Mesendoderm (in vitro differentiated cells): Measurements from ENCODE around the gene CALM3.
A peak's percentile ranks its signal among the peaks of the same experiment; 100 is the strongest.

Source experiments
- DNase-seq: peaks from one replicate; pipeline ENCODE4 v3.0.0; 2013
- H2AK5ac ChIP-seq: 2 replicates; pipeline ENCODE4 v1.6.1; 2013; ENCODE audit warnings: low read length, inconsistent platforms
- H2BK120ac ChIP-seq: 2 replicates; pipeline ENCODE4 v1.6.1; 2013; ENCODE audit warnings: low read depth, mild to moderate bottlenecking, low read length, moderate library complexity, mixed read lengths
- H2BK15ac ChIP-seq: replicated peaks from 2 replicates; pipeline ENCODE4 v1.6.1; 2013; ENCODE audit warnings: low read depth, mild to moderate bottlenecking, moderate library complexity
- H2BK5ac ChIP-seq: 2 replicates; pipeline ENCODE4 v1.6.1; 2013; ENCODE audit warnings: low read length, inconsistent platforms
- H3K18ac ChIP-seq: 2 replicates; pipeline ENCODE4 v1.6.1; 2013; ENCODE audit warnings: mild to moderate bottlenecking, low read length, mixed read lengths
- H3K23ac ChIP-seq: one replicate; pipeline ENCODE4 v1.6.1; 2013; ENCODE audit warnings: low read length
- H3K27ac ChIP-seq: 2 replicates; pipeline ENCODE4 v1.5.1; 2013; ENCODE audit warnings: low read depth, mild to moderate bottlenecking, inconsistent platforms, low read length, moderate library complexity
- H3K27me3 ChIP-seq: 2 replicates; pipeline ENCODE4 v1.6.1; 2013; ENCODE audit warnings: low read length, control low read depth, mild to moderate bottlenecking, inconsistent platforms; ENCODE audit not compliant: insufficient read depth, poor library complexity
- H3K36me3 ChIP-seq: 2 replicates; pipeline ENCODE4 v1.6.1; 2013; ENCODE audit warnings: low read length, inconsistent platforms; ENCODE audit not compliant: control insufficient read depth, insufficient read depth
- H3K4ac ChIP-seq: one replicate; pipeline ENCODE4 v1.6.1; 2013; ENCODE audit warnings: low read depth, mild to moderate bottlenecking, low read length, moderate library complexity
- H3K4me1 ChIP-seq: 2 replicates; pipeline ENCODE4 v1.6.1; 2013; ENCODE audit warnings: low read depth, low read length, inconsistent platforms; ENCODE audit not compliant: control insufficient read depth
- H3K4me2 ChIP-seq: 2 replicates; pipeline ENCODE4 v1.6.1; 2013; ENCODE audit warnings: low read length
- H3K4me3 ChIP-seq: 2 replicates; pipeline ENCODE4 v1.5.1; 2013; ENCODE audit warnings: mild to moderate bottlenecking, low read length
- H3K56ac ChIP-seq: one replicate; pipeline ENCODE4 v1.6.1; 2013; ENCODE audit warnings: low read length
- H3K79me1 ChIP-seq: 2 replicates; pipeline ENCODE4 v1.6.1; 2013; ENCODE audit warnings: low read length, inconsistent platforms
- H3K79me2 ChIP-seq: 2 replicates; pipeline ENCODE4 v1.6.1; 2013; ENCODE audit warnings: mild to moderate bottlenecking, low read length; ENCODE audit not compliant: control insufficient read depth, insufficient read depth
- H3K9ac ChIP-seq: 2 replicates; pipeline ENCODE4 v1.6.1; 2013; ENCODE audit warnings: low read length, inconsistent platforms
- H4K5ac ChIP-seq: one replicate; pipeline ENCODE4 v1.6.1; 2013; ENCODE audit warnings: low read length
- H4K8ac ChIP-seq: one replicate; pipeline ENCODE4 v1.6.1; 2013; ENCODE audit warnings: low read depth, mild to moderate bottlenecking, control low read depth, low read length, moderate library complexity
- WGBS: extraction: QIAGEN DNeasy Blood & Tissue Kit; methylation state at CpG from one replicate; pipeline ENCODE4 v1.1.7; 2013; ENCODE audit warnings: low lambda C conversion rate, missing lambda C conversion rate; ENCODE audit not compliant: insufficient coverage; ENCODE audit errors: extremely low coverage; 5-methylcytosine and 5-hydroxymethylcytosine counted together

Gene CALM3

DNA sequence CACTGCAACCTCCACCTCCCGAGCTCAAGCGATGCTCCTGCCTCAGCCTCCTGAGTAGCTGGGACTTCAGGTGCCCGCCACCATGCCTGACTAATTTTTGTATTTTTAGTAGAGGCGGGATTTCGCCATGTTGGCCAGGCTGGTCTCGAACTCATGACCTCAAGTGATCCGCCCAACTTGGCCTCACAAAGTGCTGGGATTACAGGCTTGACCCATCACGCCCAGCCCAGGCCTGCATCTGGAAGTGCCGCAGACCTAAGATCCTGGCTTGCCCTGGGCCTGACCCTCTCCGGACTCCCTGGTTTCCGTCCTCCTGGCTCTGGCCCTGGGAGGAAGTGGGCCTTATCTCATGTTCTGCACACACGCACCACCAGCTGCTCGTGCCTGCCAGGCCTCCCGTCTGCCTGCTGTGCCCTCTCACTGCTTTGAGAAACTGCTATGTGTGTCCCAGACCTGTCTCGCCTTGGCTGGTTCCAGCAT is 28.5 kb downstream of the CALM3 start:
- H3K9ac ChIP-seq = no peak overlapping the region
- H2BK120ac ChIP-seq = no peak overlapping the region
- H4K8ac ChIP-seq = no peak overlapping the region
- H4K5ac ChIP-seq = no peak overlapping the region
- no CpG with 5 or more reads among the region's 15 CpGs for WGBS
- peaks cover 6% of the 10 kb centered on the region for H3K4me1 ChIP-seq
- no peaks in the 10 kb centered on the region for H3K79me2 ChIP-seq
- no peak overlapping the region for H3K23ac ChIP-seq
- no peaks in the 10 kb centered on the region for H3K27me3 ChIP-seq
- H3K36me3 ChIP-seq = no peaks in the 10 kb centered on the region
- H3K18ac ChIP-seq = no peak overlapping the region
- H2BK15ac ChIP-seq = no peak overlapping the region
- no peak overlapping the region for H2BK5ac ChIP-seq
- H3K79me1 ChIP-seq = no peaks in the 10 kb centered on the region
- H3K4me2 ChIP-seq = no peak overlapping the region
- no peak overlapping the region for H3K27ac ChIP-seq
- no peak overlapping the region for H2AK5ac ChIP-seq
- peak overlapping the region; percentile 17 for H3K56ac ChIP-seq
- DNase-seq = peak; percentile 37
- H3K4ac ChIP-seq = no peak overlapping the region
- no peak overlapping the region for H3K4me3 ChIP-seq

DNA sequence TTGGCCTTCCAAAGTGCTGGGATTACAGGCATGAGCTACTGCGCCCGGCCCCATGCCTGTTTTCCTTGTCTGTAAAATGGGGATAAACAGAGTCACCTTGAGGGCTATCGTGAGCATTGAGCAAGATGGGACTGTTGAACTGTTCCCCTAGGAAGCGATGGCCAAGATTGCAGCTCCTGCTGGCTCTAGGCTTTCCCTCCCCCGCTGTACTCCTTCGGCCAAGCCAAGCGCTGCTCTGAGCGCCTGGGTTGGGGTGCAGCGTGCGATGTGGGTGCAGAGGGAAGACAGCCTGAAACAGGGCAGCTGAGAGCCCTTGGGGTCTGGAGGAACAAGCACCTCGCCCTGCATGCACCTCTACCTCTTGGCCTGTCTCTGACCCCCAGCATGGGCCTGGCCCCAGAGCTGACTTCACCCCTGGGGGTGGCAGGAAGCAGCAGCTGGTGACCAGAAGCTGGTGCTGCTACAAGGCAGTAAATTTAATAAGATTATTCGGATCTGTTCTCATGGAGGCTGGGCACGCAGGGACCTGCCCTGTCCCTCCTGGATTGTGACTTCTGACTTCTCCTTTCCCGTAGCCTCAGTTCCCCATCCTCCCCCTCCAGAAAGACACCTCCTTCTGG is 29.6 kb downstream of the CALM3 start:
- DNase-seq = no peak
- Histone ChIP-seq H3K23ac (no peak overlapping the region), H3K4me1 (peaks cover 6% of the 10 kb centered on the region), H3K27me3 (no peaks in the 10 kb centered on the region), H2BK15ac (no peak overlapping the region), H3K9ac (peak overlapping the region; percentile 6), H3K18ac (no peak overlapping the region), H3K4me2 (no peak overlapping the region), H3K79me1 (no peaks in the 10 kb centered on the region), H3K36me3 (no peaks in the 10 kb centered on the region), H2AK5ac (no peak overlapping the region), H3K56ac (peak overlapping the region; percentile 58), H2BK5ac (no peak overlapping the region), H3K4ac (no peak overlapping the region), H4K8ac (no peak overlapping the region), H4K5ac (no peak overlapping the region), H3K4me3 (no peak overlapping the region), H3K79me2 (no peaks in the 10 kb centered on the region), H3K27ac (no peak overlapping the region), H2BK120ac (no peak overlapping the region)
- WGBS = no CpG with 5 or more reads among the region's 14 CpGs

DNA sequence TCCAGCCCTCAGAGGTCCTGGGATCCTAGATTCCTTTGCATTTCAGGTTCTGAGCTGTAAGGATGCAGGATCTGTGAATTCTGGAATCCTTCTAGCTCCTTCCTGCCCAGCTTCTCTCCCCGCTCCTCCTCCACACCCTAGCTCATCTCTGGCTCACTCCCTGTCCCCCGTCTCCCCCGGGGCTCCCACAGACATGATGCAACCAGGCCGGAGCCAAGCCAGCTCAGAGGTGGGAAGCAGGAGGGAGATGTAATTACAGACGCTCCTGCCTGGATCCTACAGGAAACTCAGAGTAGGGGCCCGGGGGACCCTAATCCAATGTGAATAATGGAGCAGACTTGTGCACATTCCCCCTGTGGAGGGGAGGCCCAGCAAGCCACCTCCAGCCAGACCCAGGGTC is 30.4 kb downstream of the CALM3 start:
- Histone ChIP-seq H2BK15ac (no peak overlapping the region), H4K8ac (no peak overlapping the region), H2AK5ac (no peak overlapping the region), H4K5ac (no peak overlapping the region), H3K79me2 (no peaks in the 10 kb centered on the region), H3K4me3 (no peak overlapping the region), H3K36me3 (no peaks in the 10 kb centered on the region), H3K79me1 (no peaks in the 10 kb centered on the region), H3K27ac (no peak overlapping the region), H3K4me2 (no peak overlapping the region), H3K23ac (no peak overlapping the region), H3K56ac (peak overlapping the region; percentile 49), H2BK5ac (no peak overlapping the region), H2BK120ac (no peak overlapping the region), H3K27me3 (no peaks in the 10 kb centered on the region), H3K4me1 (peaks cover 7% of the 10 kb centered on the region), H3K4ac (no peak overlapping the region), H3K9ac (peak overlapping the region; percentile 1), H3K18ac (no peak overlapping the region)
- no CpG with 5 or more reads among the region's 6 CpGs for WGBS
- no peak for DNase-seq

DNA sequence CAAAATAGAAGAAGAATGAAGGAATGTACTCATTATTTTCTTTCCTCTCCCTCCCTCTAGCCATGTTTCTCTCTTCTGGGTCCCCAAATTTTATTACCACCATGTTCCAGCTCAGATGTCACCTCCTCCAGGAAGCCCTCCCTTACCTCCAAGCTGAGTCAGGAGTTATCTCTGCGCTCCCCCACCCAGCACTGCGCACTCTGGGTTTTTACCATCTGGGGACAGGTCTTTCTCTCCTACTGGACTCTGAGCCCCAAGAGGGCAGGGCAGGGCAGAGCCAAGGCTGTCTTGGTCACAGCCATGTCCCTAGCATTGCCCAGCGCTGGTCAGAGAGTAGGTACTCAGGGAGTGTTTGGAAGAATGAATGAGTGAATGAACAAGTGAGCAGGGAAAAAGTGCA is 32.0 kb downstream of the CALM3 start:
- no peaks in the 10 kb centered on the region for H3K27me3 ChIP-seq
- no peak overlapping the region for H3K4me2 ChIP-seq
- H3K79me2 ChIP-seq = no peaks in the 10 kb centered on the region
- no peaks in the 10 kb centered on the region for H3K36me3 ChIP-seq
- no peak overlapping the region for H2AK5ac ChIP-seq
- no peak overlapping the region for H3K9ac ChIP-seq
- no peak overlapping the region for H2BK5ac ChIP-seq
- H4K5ac ChIP-seq = no peak overlapping the region
- no peak overlapping the region for H3K4ac ChIP-seq
- H2BK120ac ChIP-seq = no peak overlapping the region
- H3K23ac ChIP-seq = no peak overlapping the region
- H2BK15ac ChIP-seq = no peak overlapping the region
- H3K27ac ChIP-seq = no peak overlapping the region
- no peaks in the 10 kb centered on the region for H3K79me1 ChIP-seq
- H3K18ac ChIP-seq = no peak overlapping the region
- WGBS = no CpG with 5 or more reads among the region's 3 CpGs
- H3K4me1 ChIP-seq = peaks cover 7% of the 10 kb centered on the region
- no peak overlapping the region for H3K4me3 ChIP-seq
- no peak overlapping the region for H3K56ac ChIP-seq
- DNase-seq = no peak
- H4K8ac ChIP-seq = no peak overlapping the region

DNA sequence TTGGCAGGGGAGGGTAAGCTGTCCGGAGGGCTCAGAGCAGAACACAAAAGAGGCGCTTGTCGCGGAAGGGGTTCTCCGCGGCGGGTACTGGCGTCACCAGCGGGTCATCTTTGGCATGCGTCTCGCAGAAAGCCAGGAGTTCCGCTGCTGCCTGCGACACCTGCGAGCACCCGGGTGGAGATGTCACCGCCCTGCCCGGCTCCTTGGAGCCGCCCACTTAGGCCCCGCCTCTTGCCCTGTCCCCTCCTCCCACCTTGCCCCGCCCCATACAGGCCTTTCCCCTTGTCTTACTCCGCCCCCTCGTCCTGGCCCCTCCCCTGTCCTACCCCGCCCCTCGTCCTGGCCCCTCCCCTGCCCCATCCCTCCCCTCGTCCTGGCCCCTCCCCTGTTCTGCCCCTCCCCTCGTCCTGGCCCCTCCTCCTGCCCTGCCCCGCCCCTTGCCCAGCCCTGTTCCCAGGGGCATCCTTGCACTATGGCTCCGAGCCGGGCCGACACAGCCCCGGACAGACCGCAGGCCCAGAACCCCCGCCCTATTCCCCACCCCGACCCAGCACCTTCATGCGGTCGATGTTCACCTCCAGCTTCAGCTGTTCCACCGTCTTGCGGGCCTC is 33.0 kb downstream of the CALM3 start:
- H3K79me2 ChIP-seq = no peaks in the 10 kb centered on the region
- no peak overlapping the region for H2BK15ac ChIP-seq
- H3K9ac ChIP-seq = peak overlapping the region; percentile 11
- DNase-seq = peak; percentile 95
- WGBS = no CpG with 5 or more reads among the region's 38 CpGs
- H2BK120ac ChIP-seq = no peak overlapping the region
- no peak overlapping the region for H3K27ac ChIP-seq
- H3K4me1 ChIP-seq = peaks cover 7% of the 10 kb centered on the region
- no peak overlapping the region for H4K5ac ChIP-seq
- H3K4me3 ChIP-seq = no peak overlapping the region
- H3K56ac ChIP-seq = peak overlapping the region; percentile 50
- H3K36me3 ChIP-seq = no peaks in the 10 kb centered on the region
- no peak overlapping the region for H2AK5ac ChIP-seq
- H4K8ac ChIP-seq = no peak overlapping the region
- no peak overlapping the region for H2BK5ac ChIP-seq
- no peak overlapping the region for H3K4ac ChIP-seq
- no peak overlapping the region for H3K18ac ChIP-seq
- peak overlapping the region; percentile 42 for H3K4me2 ChIP-seq
- no peaks in the 10 kb centered on the region for H3K27me3 ChIP-seq
- H3K79me1 ChIP-seq = no peaks in the 10 kb centered on the region
- no peak overlapping the region for H3K23ac ChIP-seq
